Measurements from ENCODE around the gene KCNQ2.

The KCNQ2 gene

DNA sequence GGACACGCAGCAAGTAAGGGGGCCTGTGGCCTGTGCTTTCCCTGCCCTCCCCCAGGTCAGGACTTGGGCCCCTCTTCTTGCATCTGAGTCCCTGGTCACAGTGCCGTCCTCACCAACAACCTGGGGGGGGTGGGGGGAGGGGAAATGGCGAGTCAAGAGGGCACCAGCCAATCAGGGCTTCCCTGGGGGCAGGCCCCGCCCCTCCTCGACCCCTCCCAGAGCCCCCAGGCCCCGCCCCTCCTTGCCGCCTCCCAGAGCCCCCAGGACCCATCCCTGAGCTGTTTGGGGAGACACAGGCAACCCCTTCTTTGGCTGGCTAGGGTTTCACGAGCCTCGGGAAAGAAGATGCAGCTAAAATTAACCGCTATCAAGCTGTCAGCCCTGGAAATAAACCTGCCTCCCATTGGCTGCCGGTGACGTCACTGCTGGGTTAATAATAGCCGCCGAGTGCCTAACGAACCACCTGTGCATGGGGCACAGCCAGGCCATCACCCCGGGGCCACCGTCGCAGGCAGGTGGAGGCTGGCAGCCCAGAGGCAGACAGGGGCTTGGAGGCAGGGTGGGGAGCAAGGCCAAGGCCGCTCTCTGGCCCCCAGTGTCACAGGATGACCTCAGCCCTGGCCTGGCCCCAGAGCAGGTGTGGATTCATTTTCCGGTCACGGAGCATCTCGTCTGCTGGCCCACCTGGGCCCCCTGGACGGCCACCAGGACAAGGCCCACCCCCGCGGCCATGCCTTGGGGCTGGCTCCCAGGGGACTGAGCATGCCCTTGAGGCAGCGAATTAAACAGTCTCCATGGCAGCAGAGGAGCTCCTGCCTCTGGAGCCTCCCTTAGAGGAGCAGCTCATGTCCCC lies 29.6 kb upstream of the KCNQ2 start:
- DNase-seq, result peak; percentile 89

DNA sequence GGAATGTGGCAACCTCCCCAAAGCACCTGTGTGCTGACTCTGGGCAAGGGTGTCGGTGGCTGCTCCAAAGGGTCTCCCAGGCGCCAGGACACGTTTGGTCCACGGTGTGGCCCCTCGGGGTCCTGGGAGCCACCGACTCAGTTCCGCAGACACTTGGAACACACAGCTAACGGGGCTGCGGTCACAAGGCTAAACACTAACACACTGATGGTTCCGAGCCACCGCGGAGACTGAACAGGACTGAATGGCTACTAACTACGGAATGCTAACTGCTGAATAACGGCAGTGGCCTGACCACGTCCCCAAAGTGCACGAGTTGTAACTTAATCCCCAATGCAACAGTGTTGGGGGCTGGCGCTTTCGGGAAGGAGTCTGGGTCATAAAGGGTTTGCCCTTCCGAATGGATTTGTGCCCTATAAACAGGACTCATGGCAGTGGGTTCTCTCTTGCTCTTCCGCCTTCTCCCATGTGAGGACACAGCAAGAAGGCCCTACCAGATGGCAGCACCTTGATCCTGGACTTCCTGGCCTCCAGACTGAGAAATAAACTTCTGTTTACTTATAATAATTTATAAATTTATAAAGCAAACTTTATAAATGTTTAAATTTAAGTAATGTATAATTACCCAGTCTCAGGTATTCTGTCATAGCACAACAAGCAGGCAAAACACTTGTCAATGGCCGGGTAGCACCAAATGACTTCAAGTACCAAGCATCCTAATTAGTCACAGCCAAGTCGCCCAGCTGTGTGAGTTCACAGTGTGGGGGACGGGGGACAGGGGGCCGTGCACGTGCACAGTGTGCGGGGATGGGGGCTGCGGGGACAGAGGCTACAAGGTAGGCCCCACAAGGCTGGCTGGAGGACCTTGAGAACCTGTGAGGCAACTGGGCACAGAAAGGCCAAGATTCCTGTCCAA lies 28.7 kb upstream of the KCNQ2 start:
- no peak for DNase-seq

DNA sequence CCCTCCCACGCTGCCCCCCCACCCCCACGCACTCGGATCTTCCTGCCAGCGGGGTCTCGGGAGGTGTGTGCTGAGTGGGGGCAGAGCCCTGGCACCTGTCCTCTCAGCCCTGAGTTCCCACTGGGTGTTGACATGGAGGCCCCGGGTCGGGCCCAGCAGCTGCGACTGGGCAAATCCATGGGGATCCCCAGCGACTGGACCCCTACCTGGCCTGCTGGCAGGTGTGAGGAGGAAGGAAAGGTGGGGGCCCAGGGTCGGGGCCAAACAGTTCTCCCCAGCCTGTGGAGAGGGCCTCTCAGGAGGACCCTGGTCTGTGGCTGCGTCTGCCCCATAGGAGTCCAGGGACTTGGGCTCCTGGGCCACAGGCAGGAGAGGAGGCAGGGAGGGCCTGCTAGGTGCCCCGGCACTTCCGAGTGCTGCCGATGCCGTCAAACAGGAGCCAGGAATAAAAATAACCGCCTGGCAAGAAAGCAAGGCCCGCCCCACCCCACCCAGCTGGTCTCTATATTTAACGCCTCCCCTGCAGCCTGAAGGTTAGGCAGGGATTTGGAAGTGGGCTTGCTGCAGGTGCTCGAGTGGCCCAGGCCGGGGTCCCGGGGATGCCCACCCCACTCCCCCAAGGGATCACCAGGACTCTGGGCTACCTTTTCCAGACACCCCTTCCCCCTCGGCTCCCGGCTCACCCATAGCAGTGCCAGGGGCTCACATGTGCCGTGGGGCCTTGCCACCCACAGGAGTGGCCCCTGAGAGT lies 27.9 kb upstream of the KCNQ2 start:
- no peak for DNase-seq

DNA sequence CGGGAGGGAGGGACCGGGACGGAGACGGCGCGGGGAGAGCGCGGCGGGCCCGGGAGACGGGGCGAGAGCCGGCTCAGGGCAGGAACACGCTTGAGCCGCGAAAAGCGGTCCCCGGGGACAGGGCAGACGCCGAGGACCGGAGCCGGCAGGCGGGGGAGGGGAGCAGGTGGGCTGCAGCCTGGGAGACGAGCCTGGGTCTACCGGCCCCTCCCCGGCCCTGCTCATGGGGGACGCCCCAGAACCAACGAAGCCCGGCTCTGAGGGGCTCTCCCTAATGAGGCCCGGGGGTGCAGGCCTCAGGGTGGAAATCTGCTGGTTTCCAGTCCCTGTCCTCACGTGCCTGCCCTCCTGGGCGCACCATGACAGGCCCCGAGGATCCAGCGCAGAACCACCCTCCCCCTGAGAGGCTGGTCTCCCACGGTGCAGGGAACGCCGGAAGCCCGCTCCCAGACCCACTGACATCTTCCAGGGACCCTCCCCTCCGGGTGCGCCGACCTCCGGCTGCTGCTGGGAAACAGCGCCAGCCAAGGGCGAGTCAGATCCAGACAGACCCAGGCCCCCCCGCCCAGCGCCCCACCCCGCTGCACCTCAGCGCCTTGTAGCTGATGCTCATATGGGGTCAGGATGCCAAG lies 27.0 kb upstream of the KCNQ2 start:
- no peak for DNase-seq

DNA sequence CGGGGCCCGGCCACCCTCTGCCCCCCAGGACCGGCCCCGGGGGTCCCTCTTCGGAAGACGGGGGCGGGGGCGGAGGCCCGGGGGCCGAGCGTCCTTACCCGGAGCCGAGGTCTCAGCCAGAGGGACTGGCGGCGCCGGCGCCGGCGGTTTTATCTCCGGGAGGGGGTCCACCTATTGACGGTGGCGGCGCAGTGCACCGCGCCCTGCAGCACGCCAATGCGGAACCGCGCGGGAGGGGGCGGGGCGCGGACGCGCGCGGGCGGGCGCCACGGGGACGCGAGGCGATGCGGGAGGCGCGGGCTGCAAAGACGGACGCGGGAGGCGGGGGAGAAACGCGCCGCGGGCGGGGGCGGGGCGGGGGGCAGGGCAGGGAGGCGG lies 26.5 kb upstream of the KCNQ2 start, which contains the start of gene EEF1A2:
Gene EEF1A2, minus strand, starts transcription at position 124 of the 378 bp plus-strand sequence. CDS start 1,320 bp downstream, outside the sequence.
- DNase-seq, result no peak

DNA sequence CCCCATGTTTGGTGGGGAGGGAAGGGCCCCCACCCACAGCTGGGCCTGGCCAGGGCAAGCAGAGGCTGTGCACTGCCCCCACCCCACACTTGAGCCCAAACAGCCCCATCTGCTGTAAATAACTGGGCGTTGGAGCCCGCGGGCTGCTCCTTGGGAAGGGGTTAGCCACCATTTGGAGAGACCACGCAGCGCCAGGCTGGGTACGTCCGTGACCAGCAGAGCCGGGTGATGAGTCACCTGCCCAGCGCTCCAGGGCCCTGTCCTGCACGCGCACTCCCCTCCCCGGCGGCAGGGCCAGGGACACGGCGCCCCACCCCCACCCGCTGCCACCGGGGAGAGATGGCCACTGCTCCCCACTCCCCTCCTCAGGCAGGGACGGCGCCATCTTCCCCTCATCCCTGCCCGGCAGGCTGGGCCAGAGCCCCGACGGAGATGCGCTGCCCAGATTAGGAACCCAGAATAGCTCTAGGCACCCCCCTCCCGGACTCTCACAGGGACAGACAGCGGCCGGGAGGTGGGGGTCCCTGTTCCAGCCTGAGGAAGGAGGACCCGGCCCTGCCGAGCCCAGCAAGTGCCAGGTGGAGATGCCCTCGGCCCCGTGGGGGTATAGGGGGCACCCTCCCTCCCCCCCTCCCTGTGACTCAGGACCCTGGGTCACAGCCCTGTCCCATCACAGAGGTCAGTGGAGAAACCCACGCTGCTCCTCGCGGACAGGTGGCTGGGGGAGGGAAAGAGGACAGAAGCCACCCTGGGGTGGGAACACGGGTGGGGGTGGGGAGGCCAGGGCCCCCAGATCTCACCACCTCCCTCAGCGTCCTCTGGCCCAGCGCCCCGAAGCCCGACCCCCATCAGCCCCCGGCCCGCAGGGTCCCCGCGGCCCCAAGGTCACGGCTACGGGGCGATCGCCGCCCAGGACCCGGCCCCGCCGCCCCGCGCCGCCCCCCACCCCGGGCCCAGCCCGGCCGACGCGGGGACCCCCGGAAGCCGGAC lies 25.8 kb upstream of the KCNQ2 start:
- DNase-seq, result no peak

DNA sequence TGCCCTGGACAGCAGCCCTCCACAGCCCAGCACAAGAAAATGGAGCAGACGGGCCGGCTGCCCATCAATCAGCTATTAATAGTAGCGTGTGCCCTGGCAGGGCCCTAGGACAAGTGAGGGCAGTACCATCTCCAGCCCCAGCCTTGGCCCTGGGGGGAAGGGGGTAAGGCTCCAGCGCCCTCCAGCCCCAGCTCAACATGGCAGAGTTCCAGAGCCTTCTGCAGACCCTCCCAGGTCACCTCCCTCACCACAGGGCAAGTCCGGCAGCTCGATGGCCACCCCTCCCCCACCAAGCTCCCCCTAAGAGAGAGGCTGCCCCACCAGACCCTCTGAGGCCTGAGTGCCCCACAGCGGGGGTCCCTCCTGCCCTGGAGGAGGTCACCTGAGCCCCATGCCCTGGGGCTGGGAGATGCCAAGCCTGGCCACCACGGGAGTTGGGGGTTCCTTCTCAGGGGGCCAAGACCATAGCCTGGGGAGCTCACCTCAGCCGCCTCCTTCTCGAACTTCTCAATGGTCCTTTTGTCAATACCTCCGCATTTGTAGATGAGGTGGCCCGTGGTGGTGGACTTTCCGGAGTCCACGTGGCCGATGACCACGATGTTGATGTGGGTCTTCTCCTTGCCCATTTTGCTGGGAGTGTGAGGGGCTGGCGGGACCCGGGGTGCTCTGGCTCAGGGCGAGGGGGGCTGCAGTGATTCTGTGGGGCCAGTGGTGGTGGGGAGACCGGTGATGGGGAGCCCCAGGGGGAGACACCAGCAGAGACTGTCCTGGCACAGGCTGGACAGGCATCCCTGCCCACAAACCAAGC lies 24.9 kb upstream of the KCNQ2 start:
- DNase-seq, result no peak

DNA sequence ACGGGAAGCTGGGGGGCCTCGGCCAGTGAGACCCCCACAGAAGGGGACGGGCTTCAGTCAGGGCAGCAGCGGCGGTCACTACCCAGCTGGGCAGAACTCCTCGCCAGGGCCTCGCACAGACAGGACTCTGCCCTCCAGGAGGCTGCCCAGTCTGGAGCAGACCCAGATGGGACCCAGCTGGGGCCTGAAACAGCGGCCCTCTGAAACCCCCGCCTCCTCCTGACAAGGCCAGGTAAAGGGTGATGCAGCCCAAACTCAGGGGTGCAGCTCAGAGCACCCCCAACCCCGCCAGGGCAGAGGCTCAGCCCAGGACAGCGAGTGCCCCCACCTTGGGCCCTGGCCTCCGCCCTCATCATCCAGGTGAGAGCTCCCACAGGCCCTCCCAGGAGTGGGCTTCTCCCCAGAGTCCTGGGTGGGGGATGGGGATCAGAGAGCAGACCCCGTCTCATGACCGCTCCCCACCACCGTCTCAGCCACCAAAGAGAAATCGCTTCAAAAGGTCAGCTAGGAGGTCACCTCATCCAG lies 24.2 kb upstream of the KCNQ2 start:
- no peak for DNase-seq

DNA sequence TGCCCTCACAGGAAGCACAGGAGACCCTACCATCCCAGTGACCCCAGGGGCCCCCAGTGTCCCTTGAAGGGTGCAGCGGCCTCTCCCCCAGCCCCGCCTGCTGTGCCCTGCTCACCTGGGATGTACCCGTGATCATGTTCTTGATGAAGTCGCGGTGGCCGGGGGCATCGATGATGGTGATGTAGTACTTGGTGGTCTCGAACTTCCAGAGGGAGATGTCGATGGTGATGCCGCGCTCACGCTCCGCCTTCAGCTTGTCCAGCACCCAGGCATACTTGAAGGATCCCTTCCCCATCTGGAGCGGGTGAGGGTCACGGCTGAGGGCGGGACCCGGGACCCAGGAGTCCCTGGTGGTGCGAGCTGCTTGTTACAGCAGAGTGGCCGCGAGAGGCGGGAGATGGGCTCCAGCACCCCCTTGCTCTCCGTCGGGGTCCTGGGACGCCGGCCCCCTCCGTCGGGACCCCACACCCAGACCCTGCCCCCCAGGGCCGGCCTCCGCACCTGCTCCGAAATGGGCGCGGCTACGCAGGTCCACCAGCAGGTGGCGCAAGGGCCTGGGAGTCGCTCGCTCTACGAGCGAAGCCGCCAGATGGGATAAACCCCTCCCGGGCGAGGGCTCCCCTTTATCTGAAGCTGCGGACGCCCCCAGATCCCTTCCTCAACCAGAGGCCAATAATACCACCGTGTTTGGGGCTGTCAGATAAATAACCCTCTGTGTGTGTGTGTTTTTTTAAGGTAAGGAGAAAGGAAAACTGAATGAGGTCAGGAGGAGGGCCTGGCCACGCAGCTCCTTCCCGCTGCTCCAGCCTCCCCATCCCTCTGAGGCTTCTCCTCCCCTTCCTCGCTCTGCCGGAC lies 23.5 kb upstream of the KCNQ2 start:
- DNase-seq, result peak; percentile 19

DNA sequence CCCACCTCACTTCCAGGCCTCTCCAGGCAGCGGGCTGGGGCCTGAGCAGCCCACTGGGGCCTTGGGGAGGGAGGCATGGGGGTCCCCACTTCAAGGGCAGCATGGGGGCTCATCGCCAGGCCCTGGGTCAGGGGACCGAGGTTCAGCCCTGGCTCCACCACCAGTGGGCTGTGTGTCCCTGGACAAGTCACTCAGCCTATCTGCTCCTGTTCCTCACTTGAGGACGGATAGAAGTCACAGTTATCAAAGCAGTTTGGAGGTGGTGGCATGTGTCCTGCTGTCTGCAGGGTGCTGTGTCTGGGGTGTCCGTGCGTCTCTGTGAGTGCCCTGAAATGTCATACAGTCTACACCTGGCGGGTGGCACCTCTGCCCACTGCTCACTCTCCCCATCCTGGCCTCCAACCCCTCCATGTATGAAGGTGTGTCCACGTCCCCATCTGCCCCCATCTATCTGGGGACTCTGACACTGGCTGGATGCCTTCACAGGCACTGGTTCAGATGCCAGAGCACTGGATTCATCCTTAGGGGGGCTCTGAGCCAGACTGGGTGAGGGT lies 22.8 kb upstream of the KCNQ2 start:
- DNase-seq, result no peak

DNA sequence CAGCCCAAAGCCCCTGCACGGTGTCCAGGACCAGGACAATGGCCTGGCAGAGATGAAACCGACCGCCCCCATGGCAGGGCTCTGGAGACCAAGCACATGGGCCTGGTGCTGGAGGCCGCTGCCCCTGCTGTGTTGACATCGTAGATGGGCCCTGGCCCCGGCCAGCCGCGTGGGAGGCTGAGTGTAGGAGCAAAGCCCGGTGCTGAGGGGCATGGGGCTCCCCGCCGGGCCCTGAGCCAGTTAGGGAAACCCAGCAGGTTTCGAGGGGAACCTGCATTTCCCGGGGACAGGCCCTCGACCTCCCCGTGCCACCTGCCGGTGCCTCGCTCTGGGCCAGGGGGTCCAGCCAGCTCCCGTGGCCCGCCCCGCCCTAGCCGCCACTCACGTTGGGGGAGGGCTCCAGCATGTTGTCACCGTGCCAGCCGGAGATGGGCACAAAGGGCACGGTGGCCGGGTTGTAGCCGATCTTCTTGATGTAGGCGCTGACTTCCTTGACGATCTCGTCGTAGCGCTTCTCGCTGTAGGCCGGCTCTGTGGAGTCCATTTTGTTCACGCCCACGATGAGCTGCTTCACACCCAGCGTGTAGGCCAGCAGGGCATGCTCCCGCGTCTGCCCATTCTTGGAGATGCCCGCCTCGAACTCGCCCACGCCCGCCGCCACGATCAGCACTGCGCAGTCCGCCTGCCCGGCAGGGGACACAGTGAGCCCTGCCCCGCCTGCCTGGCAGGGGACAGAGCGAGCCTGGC lies 22.1 kb upstream of the KCNQ2 start:
- no peak for DNase-seq

DNA sequence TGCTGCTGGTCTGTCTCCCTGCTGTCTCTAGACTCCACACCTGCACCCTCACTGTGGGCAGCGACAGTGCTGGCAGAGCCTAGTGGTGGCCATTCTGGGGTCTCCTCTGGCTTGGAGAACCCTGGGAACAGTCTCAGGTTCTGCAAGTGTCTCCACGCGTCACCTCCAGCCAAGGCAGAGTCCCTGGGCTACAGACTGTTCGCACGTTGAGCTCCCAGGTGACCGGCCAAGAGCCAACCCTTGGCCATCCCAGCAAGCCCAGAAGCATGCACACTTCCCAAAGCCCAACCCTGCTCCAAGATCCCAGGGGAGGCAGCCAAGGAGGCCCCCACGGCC lies 21.6 kb upstream of the KCNQ2 start:
- no peak for DNase-seq

DNA sequence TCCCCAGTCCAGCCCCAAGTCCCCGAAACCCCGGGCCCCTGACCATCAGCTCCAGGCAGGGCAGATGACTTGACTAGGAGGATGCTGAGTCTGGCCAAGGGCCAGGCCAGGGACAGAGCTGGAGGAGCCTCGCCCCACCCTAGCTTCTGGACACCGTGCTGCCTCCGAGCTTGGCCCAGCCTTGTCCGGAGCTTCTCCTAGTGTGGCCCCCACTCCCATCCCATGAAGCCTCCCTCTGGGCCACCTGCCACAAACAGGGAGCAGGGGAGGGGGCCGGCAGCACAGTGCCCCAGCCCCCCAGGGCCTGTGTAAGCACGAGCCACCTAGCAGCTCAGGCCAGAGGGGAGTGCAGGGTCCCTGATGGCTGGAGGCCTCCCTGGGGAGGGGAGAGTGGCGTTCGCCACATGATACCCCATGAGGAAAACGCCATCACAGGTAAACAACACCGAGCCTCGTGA lies 21.1 kb upstream of the KCNQ2 start:
- no peak for DNase-seq

DNA sequence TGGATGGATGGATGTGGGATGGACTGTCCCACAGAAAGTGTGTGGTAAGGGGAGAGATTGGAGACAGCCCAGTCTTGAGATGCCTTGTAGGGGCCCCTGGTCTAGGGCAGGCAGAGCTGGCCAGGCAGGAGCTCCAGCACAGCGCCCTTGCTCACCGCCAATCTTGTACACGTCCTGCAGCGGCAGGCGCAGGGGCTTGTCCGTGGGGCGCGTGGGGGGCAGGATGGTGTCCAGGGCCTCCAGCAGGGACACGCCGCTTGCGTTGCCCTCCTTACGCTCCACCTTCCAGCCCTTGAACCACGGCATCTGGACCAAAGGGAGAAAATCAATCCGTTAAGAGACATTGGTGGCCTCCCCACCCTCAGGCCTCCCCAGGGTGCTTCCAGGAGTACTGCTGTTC lies 20.5 kb upstream of the KCNQ2 start:
- no peak for DNase-seq

DNA sequence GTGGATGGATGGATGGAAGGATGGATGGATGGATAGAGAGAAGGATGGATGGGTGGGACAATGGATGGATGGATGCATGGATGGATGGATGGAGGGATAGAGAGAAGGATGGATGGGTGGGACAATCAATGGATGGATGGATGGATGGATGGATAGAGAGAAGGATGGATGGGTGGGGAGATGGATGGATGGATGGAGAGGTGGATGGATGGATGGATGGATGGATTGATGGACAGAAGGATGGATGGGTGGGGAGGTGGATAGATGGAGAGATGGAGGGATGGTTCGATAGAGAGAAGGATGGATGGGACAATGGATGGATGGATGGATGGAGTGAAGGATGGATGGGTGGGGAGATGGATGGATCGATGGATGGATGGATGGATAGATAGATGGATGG lies 20.1 kb upstream of the KCNQ2 start:
- no peak for DNase-seq

DNA sequence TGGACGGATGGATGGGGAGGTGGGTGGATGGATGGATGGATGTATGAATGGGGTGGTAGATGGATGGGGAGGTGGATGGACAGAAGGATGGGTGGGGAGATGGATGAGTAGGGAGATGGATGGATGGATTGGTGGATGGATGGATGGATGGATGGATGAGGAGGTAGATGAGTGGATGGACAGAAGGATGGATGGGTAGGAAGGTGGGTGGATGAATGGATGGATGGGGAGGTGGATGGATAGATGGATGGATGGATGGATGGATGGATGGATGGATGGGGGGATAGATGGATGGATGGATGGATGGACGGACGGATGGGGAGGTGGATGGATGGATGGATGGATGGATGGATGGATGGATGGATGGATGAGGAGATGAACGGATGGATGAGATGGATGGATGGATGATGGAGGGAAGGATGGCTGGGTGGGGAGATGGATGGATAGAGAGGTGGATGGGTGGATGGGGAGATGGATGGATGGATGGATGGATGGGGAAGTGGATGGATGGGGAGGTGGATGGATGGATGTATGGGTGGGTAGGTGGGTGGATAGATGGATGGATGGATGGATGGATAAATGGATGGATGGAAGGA lies 19.3 kb upstream of the KCNQ2 start:
- DNase-seq, result no peak

DNA sequence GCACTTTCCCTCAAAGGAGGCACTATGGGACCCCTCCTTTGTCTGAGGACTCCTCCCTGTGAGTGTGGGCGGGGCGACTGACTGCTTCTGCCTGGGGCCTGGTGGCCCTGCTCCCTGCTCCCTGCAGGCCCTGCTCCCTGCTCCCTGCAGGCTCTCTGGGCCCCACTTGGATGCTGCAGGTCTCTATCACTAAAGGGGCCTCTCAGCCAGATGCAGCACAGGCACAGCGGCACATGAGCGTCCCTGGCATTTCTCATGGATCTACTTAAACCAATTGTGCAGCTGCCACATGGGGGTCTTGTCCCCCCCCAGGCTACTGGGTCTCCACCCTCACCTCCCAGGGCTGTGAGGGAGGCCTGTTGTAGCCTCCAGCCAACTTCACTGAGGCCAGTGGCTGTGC lies 18.6 kb upstream of the KCNQ2 start:
- DNase-seq, result no peak

DNA sequence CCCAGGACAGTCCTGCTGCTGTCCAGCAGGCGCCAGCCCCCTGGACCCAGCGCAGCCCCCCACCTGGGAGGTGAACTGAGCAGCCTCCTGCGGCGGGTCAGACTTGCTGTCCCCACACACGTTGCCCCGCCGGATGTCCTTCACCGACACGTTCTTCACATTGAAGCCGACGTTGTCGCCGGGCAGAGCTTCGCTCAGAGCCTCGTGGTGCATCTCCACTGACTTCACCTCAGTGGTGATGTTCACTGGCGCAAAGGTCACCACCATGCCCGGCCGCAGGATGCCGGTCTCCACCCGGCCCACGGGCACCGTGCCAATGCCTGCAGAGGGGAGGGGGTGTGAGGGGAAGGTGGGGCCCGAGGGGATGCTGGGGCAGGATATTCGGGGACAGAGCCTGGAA lies 18.0 kb upstream of the KCNQ2 start:
- no peak for DNase-seq

Measured in SHP77 treated with DMSO at 0.1 percent for 48 hours (cell line).